ENCODE data around the gene KLHDC3. TPM values are rescaled to one million over a fixed set of nuclear protein-coding genes. Genes with fewer than 3 reads are reported as not detected.

The KLHDC3 gene
- total and polyA plus RNA-seq, 2 experiments from 2014 or later: 334 to 343 TPM

DNA sequence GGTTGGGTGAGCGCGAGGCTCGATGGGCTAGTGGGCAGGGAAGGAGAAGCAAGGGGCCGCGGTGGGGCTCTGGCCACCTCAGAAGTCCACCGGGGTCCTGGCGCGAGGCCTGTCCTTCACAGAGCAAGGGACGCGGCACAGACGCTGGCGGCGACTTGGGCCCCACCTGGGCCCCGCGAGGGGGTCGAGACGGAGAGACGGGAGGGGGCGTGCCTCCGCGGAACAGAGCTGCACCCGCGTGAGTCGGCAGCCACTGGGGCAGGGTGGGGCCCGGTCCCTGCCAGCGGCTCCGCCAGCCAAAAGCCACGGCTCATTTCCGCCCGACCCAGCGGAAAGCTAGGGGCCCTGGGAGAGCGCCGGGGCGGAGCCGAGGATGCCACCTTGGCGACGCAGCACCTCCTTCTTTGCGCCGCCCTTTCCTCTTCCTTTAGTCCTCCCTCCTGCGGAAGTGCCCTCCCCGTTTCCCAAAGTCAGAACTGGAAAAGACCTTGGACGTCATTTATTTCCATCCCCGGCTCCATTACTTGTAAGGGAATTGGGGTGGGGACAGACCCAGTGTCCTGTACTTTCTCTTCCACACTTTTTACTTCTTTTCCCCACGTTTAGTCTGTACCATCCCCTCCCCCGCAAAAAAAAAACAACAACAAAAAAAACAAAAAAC is 39.6 kb downstream of the KLHDC3 start, which contains the start of gene CUL7:
TSS of gene CUL7 (minus strand) at position 307 of the 661 bp plus-strand sequence. CDS start 1,063 bp downstream, outside the sequence.
- peaks cover 16% of the 10 kb centered on the region for H3K4me1 ChIP-seq (ENCODE audit: low read depth)
- H3K4me3 ChIP-seq: peak within 1 kb of the TSS; percentile 50
- H3K9me3 ChIP-seq (ENCODE audit: low read depth): no peaks in the 10 kb centered on the region
- H3K36me3 ChIP-seq: peaks cover 18% of the 10 kb centered on the region
- H3K27me3 ChIP-seq: no peaks in the 10 kb centered on the region
- H3K27ac ChIP-seq: peak within 1 kb of the TSS; percentile 90
- peak; percentile 96 to 98 for DNase-seq (ENCODE audit: low read depth in 1 of 2, low spot score in 1 of 2)
- TF ChIP-seq, protein P1, sequence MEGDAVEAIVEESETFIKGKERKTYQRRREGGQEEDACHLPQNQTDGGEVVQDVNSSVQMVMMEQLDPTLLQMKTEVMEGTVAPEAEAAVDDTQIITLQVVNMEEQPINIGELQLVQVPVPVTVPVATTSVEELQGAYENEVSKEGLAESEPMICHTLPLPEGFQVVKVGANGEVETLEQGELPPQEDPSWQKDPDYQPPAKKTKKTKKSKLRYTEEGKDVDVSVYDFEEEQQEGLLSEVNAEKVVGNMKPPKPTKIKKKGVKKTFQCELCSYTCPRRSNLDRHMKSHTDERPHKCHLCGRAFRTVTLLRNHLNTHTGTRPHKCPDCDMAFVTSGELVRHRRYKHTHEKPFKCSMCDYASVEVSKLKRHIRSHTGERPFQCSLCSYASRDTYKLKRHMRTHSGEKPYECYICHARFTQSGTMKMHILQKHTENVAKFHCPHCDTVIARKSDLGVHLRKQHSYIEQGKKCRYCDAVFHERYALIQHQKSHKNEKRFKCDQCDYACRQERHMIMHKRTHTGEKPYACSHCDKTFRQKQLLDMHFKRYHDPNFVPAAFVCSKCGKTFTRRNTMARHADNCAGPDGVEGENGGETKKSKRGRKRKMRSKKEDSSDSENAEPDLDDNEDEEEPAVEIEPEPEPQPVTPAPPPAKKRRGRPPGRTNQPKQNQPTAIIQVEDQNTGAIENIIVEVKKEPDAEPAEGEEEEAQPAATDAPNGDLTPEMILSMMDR (IDR thresholded peaks at IDR 0.05; ENCODE audit: low read depth, low read length): no peak

DNA sequence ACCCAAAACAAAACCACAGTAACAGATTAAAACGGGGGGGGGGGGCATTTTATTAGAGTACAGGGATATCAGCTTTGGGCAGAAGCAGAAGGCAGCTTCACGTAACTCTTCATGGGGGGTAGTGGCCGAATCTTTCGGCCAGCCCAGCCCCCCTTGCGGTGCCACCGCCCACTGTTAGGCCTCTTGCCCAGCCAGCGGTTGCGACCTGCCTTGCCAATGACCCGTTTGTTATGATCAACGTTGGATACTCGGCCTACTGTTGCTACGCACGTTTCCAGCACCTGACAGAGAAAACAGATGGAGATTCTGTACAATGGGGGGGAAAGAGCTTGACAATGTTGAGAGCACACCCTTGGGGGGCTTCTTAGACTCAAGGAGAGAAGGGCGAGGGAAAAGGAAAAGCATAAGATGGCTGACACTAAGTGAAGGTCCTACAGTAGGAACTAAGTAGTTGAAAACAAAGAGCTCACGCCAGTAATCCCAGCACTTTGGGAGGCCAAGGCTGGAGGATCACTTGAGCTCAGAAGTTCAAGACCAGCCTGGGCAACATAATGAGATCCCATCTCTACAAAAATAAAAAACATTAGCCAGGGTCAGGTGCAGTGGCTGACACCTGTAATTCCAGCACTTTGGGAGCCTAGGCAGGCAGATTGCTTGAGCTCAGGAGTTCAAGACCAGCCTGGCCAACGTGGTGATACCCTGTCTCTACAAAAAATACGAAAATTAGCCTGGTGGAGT is 40.3 kb downstream of the KLHDC3 start:
- Histone ChIP-seq H3K36me3 (peaks cover 12% of the 10 kb centered on the region), H3K9me3 (ENCODE audit: low read depth) (no peaks in the 10 kb centered on the region), H3K27me3 (no peaks in the 10 kb centered on the region), H3K4me3 (peak overlapping the region; percentile 50), H3K4me1 (ENCODE audit: low read depth) (peaks cover 16% of the 10 kb centered on the region), H3K27ac (peak overlapping the region; percentile 90)
- no peak for DNase-seq (ENCODE audit: low read depth in 1 of 2, low spot score in 1 of 2)
- TF ChIP-seq, protein P1 (IDR thresholded peaks at IDR 0.05; ENCODE audit: low read depth, low read length): no peak

- H3K27ac ChIP-seq: no peak overlapping the region
- no peaks in the 10 kb centered on the region for H3K27me3 ChIP-seq
- TF ChIP-seq, protein P1 (IDR thresholded peaks at IDR 0.05; ENCODE audit: low read depth, low read length): no peak
- H3K4me1 ChIP-seq (ENCODE audit: low read depth): peaks cover 20% of the 10 kb centered on the region
- H3K4me3 ChIP-seq: no peak overlapping the region
- no peak for DNase-seq (ENCODE audit: low read depth in 1 of 2, low spot score in 1 of 2)
- H3K9me3 ChIP-seq (ENCODE audit: low read depth): no peaks in the 10 kb centered on the region
- peaks cover 4% of the 10 kb centered on the region for H3K36me3 ChIP-seq
These were observed 41.9 kb downstream of the KLHDC3 start for GRCh38 chr6:43055966-43056365.

- Histone ChIP-seq H3K4me3 (peak overlapping the region; percentile 81), H3K4me1 (ENCODE audit: low read depth) (peaks cover 9% of the 10 kb centered on the region), H3K27me3 (no peaks in the 10 kb centered on the region), H3K9me3 (ENCODE audit: low read depth) (no peaks in the 10 kb centered on the region), H3K36me3 (peaks cover 13% of the 10 kb centered on the region), H3K27ac (peak overlapping the region; percentile 82)
- no peak for DNase-seq (ENCODE audit: low read depth in 1 of 2, low spot score in 1 of 2)
- TF ChIP-seq, protein P1 (IDR thresholded peaks at IDR 0.05; ENCODE audit: low read depth, low read length): no peak
These were observed 44.5 kb downstream of the KLHDC3 start for GRCh38 chr6:43058531-43058930.

GRCh38 chr6:43059168-43060033 is 45.4 kb downstream of the KLHDC3 start, which contains the start of the genes KLC4 and MRPL2:
Gene KLC4 (plus strand): TSS chr6:43059631. CDS start chr6:43061336, 1,705 bp downstream.
Gene MRPL2 (minus strand): TSS chr6:43059434. CDS start chr6:43059381, 53 bp downstream.
- Histone ChIP-seq H3K4me3 (peak within 1 kb of the TSS; percentile 81), H3K36me3 (peaks cover 15% of the 10 kb centered on the region), H3K27me3 (no peaks in the 10 kb centered on the region), H3K4me1 (ENCODE audit: low read depth) (peaks cover 9% of the 10 kb centered on the region), H3K9me3 (ENCODE audit: low read depth) (no peaks in the 10 kb centered on the region), H3K27ac (peak within 1 kb of the TSS; percentile 91)
- peak; percentile 99 for DNase-seq (ENCODE audit: low read depth in 1 of 2, low spot score in 1 of 2)
- TF ChIP-seq, protein P1 (IDR thresholded peaks at IDR 0.05; ENCODE audit: low read depth, low read length): no peak
